ENCODE data around the gene RIPK4. TPM values are rescaled to one million over a fixed set of nuclear protein-coding genes. Genes with fewer than 3 reads are reported as not detected.

Gene RIPK4
- total and polyA plus RNA-seq, 12 donors = 0.04 to 0.18 (median 0.14) TPM; not detected in 5

- no peak for TF ChIP-seq CTCF (IDR thresholded peaks at IDR 0.05)
- no peak for TF ChIP-seq POLR2A (IDR thresholded peaks at IDR 0.05)
- H3K4me1 ChIP-seq (replicated peaks in 1 of 2) = no peaks in the 10 kb centered on the region
- no peaks in the 10 kb centered on the region for H3K36me3 ChIP-seq (replicated peaks in 1 of 2)
- no peaks in the 10 kb centered on the region for H3K9me3 ChIP-seq (replicated peaks in 1 of 3)
- H3K27ac ChIP-seq = no peak overlapping the region
- intact Hi-C loops (cut with DNase I) = no loop called here
- WGBS, 4 donors = 87 to 90% (median 88%) methylated on average over 19 to 26 of the region's 26 CpGs
- H3K27me3 ChIP-seq = no peaks in the 10 kb centered on the region
- H3K4me3 ChIP-seq = no peak overlapping the region
- no peak for DNase-seq
These were observed 23.4 kb downstream of the RIPK4 start for GRCh38 chr21:41743321-41744027.

- Histone ChIP-seq H3K36me3 (replicated peaks in 1 of 2) (no peaks in the 10 kb centered on the region), H3K27ac (no peak overlapping the region), H3K9me3 (replicated peaks in 1 of 3) (no peaks in the 10 kb centered on the region), H3K4me1 (replicated peaks in 1 of 2) (no peaks in the 10 kb centered on the region), H3K4me3 (no peak overlapping the region), H3K27me3 (no peaks in the 10 kb centered on the region)
- DNase-seq = no peak
- intact Hi-C loops (cut with DNase I) = no loop called here
- 69 to 79% (median 73%) methylated on average over 19 to 30 of the region's 30 CpGs for WGBS, 4 donors
- no peak for TF ChIP-seq CTCF (IDR thresholded peaks at IDR 0.05)
- no peak for TF ChIP-seq POLR2A (IDR thresholded peaks at IDR 0.05)
These were observed 24.6 kb downstream of the RIPK4 start for GRCh38 chr21:41742073-41742875.

- no peak for TF ChIP-seq POLR2A (IDR thresholded peaks at IDR 0.05)
- no peak for TF ChIP-seq CTCF (IDR thresholded peaks at IDR 0.05)
- H3K4me3 ChIP-seq = no peak overlapping the region
- DNase-seq = no peak
- no peak overlapping the region for H3K27ac ChIP-seq
- no peaks in the 10 kb centered on the region for H3K36me3 ChIP-seq (replicated peaks in 1 of 2)
- intact Hi-C loops (cut with DNase I) = no loop called here
- H3K9me3 ChIP-seq (replicated peaks in 1 of 3) = no peaks in the 10 kb centered on the region
- H3K27me3 ChIP-seq = no peaks in the 10 kb centered on the region
- H3K4me1 ChIP-seq (replicated peaks in 1 of 2) = no peaks in the 10 kb centered on the region
- WGBS, 4 donors = 80 to 93% (median 84%) methylated on average over 17 to 55 of the region's 55 CpGs
These were observed 25.4 kb downstream of the RIPK4 start for GRCh38 chr21:41741253-41742072.
